ENCODE results near the gene CEBPG.

Gene CEBPG

DNA sequence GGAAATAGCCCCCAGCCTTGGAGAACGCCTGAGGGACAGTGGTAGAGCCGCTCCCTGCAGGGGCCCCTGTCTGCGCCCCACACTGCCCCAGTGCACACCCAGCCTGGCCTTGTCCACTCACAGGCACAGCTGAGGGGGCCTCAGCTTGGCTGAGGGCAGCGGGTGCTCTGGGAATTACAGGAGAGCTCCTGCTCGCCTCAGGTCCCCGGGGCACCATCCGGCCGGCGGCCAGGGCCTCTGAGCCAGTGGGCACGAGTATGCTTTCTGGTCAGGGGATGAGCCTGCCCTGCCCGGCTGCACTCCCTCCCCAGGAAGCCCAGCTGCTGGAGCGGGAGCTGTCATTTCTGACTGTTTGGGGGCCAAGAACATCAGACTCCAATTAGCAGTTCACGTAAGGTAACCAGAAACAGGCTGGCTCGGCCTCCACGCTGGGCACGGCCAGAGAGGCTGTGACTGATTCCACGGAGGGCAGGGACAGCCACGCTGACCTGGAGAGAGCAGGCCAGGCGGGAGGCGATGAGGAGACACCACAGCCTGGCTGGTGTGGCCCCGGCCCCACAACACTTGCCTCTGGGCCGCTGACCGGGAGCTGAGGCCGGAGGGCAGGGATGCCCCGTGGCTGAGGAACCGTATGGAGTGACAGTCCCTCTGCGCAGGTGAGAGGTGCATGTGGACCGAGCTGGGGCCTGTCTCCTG, 15.4 kb downstream of the CEBPG start:
- no peak overlapping the region for H3K4me3 ChIP-seq (ENCODE audit: low read depth, low read length)
- TF ChIP-seq CTCF (IDR thresholded peaks at IDR 0.05; ENCODE audit: low read depth, low read length), result no peak

DNA sequence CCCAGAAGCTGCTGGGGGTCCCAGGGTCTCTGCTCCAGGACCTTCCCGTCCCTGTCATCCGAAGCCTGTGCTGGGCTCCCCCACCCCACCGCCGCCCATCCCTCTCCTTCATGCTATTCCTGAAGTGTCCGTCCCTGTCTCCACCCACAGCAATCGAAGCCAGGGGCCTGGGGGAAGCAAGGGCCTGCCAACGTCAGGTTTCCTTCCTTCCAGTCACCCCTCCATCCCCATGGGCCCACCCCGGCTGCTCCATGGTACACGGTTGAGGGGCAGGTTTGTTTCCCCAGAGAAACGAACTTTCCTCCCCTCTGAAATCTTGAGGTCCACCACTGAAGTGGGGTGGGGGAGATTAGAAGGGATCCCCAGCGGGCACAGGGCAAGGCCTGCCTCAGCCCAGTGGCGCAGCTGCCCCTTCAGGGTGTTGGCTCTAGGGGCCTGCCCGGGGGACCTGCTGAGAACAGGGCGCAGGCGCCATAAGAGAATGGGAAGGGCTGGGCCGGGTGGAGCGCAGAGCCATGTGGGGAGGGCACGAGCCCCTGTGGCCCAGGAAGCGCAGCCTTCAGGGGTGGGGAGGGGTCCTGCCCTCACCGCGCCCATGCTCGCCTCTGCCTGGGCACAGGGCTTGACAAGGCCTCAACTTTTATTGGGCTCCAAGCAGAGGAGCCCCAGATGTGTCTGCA, 16.1 kb downstream of the CEBPG start:
- H3K4me3 ChIP-seq (ENCODE audit: low read depth, low read length), result no peak overlapping the region
- TF ChIP-seq CTCF (IDR thresholded peaks at IDR 0.05; ENCODE audit: low read depth, low read length), result no peak

GRCh38 chr19:33390101-33390907, 16.8 kb downstream of the CEBPG start:
- H3K4me3 ChIP-seq (ENCODE audit: low read depth, low read length), result no peak overlapping the region
- TF ChIP-seq CTCF (IDR thresholded peaks at IDR 0.05; ENCODE audit: low read depth, low read length), result no peak

DNA sequence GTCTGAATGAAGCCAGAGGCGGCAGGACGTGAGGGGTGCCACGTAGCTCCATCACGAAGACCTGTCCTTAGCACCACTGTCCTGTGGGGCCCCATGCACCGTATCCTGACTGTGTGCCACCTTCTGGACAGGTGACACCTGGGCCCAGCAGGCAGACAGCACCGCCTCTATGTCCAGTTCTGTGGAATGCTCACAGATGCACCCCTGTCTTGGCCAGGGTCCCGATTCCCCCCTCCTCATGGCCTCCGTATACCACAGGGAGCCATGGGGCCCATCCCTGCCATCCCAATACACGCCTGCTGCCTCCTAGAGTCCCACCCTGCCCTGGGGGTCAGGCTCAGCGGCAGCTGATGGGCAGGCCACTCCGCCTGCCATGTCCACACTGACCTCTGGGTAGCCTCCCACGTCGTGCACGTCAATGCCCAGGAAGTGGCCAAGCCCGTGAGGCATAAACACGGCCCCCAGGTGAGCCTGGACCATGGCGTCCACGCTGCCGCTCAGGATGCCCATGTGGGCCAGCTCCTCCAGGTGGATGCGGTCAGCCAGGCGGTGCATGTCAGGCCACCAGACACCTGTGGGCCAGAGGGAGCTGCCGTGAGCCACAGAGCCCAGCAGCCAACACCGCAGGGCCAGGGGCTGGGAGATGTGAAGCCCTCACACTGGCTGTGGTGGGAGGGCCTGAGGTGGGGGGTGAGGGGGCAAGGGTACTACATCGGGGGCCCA, 17.6 kb downstream of the CEBPG start:
- TF ChIP-seq CTCF (IDR thresholded peaks at IDR 0.05; ENCODE audit: low read depth, low read length), result no peak
- H3K4me3 ChIP-seq (ENCODE audit: low read depth, low read length), result no peak overlapping the region

- no peak for TF ChIP-seq CTCF (IDR thresholded peaks at IDR 0.05; ENCODE audit: low read depth, low read length)
Measured at GRCh38 chr19:33391631-33392249, 18.2 kb downstream of the CEBPG start.

DNA sequence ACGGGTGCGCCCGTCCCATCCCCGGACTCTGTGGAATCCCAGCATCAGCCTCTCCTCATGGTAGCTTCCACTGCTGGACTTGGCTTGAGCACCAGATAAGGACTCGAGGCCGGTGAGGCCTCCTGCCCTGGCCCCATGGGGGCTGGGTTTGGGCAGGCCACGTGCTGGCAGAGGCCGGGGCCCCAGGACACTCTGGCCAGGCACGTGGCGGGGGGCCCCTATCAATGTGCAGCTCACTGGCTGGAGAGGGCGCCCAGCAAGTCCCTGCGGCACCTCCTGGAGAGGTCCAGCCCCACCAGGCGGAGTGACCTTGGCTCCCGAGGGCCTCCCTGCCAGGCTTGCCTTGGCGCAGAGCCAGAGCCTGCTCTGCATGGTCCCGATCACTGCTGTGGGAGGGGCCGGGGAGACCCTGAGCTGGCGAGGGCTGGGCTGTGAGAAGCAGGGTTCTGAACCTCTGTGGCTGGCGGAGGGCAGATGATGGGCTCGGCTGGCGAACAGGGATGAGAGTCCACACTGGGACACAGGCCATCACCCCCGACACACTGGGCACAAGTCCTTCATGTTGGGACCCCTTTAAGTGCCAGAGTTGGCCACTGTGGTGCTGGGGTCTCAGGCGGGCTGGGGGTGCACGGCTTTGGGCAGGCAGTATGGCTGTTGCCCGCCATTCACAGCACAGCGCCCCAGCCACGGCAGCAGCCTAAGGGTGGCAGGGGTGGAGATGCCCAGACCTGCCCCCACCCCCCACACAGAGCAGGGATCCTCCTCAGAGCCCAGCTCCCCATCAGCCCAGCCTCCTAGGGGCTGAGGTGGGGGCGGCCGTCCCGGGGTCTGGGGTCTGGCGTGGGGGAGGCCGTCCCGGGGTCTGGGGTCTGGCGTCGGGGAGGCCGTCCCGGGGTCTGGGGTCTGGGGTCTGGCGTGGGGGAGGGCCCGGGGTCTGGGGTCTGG, 19.1 kb downstream of the CEBPG start:
- no peak overlapping the region for H3K4me3 ChIP-seq (ENCODE audit: low read depth, low read length)
- no peak for TF ChIP-seq CTCF (IDR thresholded peaks at IDR 0.05; ENCODE audit: low read depth, low read length)

More at GRCh38 chr19:33391631-33392249, 18.2 kb downstream of the CEBPG start:
- no peak overlapping the region for H3K4me3 ChIP-seq (ENCODE audit: low read depth, low read length)
